AG09309 (cell line): Measurements from ENCODE around the gene SS18L1.

Experiments
- DNase-seq: peaks from one replicate; pipeline ENCODE4 v3.0.0-alpha.2; 2010; ENCODE audit warnings: low read depth
- H3K4me3 ChIP-seq: 2 replicates; pipeline ENCODE4 v1.5.1; 2011; ENCODE audit warnings: mild to moderate bottlenecking, low read depth, low read length, moderate library complexity; ENCODE audit not compliant: control insufficient read depth
- TF ChIP-seq, protein P1 (sequence below): IDR thresholded peaks from 2 replicates; pipeline ENCODE4 v1.5.1; 2011; ENCODE audit warnings: mild to moderate bottlenecking, low read depth, low read length, inconsistent platforms; ENCODE audit not compliant: insufficient read depth, control insufficient read depth; ENCODE audit errors: missing control alignments

Gene SS18L1

DNA sequence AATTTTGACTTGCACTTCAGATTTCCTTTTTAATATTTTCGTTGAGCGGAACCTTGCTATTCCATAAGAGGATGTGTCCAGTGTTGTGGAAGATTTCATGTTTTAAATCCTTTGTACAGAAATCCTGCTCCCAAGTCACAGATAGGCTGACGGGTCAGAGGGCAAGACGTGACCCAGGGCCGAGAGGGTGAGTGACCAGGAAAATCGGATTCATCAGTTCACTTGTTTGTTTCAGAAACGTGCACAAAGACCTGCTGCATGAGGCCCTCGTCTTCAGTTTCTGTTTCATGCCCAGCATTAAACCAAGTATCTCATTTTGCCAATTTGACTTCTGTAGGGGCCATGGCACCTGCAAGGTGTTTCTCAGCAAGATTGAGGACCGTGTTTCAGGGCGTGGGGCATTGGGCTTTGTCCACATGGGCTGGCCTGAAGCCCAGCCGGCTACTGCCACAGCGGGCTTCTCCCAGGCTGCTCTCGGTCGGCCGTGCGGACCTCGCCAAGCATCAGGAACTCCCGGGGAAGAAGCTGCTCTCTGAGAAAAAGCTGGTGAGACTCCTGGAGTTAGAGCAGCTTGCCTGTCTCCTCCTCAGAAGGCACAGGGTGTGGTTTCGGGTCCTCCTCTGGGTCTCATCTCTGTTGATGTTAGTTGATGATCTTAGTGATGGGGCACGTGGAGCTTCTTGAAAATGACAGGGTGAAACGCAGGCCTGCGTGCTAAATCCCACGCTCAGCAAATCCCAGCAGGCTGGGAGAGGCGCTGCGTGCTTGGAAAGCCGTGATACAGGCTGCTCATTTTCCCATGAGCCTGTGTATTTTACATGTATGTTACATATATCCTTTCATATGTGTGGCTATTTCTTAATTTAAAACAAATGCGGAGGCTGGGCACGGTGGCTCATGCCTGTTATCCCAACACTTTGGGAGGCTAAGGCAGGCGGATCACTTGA, 49.8 kb downstream of the SS18L1 start:
- TF ChIP-seq, protein P1, sequence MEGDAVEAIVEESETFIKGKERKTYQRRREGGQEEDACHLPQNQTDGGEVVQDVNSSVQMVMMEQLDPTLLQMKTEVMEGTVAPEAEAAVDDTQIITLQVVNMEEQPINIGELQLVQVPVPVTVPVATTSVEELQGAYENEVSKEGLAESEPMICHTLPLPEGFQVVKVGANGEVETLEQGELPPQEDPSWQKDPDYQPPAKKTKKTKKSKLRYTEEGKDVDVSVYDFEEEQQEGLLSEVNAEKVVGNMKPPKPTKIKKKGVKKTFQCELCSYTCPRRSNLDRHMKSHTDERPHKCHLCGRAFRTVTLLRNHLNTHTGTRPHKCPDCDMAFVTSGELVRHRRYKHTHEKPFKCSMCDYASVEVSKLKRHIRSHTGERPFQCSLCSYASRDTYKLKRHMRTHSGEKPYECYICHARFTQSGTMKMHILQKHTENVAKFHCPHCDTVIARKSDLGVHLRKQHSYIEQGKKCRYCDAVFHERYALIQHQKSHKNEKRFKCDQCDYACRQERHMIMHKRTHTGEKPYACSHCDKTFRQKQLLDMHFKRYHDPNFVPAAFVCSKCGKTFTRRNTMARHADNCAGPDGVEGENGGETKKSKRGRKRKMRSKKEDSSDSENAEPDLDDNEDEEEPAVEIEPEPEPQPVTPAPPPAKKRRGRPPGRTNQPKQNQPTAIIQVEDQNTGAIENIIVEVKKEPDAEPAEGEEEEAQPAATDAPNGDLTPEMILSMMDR = no peak
- no peak for DNase-seq
- no peak overlapping the region for H3K4me3 ChIP-seq

DNA sequence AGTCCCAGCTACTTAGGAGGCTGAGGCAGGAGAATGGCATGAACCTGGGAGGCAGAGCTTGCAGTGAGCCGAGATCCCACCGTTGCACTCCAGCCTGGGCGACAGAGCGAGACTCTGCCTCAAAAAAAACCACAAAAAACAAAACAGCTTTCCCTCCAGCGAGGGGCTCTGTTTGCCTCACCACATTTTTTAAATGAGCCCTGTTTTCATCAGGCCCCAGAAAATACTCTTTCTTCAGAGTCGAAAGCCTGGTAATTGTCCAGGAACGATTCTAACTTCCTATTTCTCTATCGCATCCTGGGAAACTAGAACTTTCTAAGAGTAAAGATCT, 51.5 kb downstream of the SS18L1 start:
- TF ChIP-seq, protein P1 = no peak
- DNase-seq = no peak
- no peak overlapping the region for H3K4me3 ChIP-seq

DNA sequence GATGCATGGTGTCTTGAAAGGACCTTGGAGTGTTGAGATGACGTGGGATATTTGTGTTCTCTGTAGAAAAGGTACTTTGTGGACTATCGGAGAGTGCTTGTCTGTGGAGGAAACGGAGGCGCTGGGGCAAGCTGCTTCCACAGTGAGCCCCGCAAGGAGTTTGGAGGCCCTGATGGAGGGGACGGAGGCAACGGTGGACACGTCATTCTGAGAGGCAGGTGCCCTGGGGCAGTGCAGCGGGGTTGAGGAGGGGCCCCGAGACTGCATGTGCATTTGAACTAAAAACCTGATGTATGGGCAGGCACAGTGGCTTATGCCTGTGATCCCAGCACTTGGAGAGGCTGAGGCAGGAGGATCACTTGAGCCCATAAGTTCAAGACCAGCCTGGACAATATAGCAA, 52.2 kb downstream of the SS18L1 start:
- TF ChIP-seq, protein P1 = no peak
- H3K4me3 ChIP-seq = no peak overlapping the region
- DNase-seq = no peak

DNA sequence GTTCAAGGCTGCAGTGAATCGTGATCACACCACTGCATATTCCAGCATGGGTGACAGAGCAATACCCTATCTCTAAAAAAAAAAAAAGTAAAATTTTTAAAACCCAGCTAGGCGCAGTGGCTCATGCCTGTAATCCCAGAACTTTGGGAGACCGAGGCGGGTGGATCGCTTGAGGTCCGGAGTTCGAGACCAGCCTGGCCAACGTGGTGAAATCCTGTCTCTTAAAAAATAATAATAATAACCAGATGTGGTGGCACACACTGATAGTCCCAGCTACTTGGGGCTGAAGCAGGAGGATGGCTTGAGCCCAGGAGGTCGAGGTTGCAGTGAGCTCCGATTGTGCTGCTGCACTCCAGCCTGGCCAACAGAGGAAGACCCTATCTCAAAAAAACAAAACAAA, 52.7 kb downstream of the SS18L1 start:
- H3K4me3 ChIP-seq = no peak overlapping the region
- TF ChIP-seq, protein P1 = no peak
- no peak for DNase-seq

DNA sequence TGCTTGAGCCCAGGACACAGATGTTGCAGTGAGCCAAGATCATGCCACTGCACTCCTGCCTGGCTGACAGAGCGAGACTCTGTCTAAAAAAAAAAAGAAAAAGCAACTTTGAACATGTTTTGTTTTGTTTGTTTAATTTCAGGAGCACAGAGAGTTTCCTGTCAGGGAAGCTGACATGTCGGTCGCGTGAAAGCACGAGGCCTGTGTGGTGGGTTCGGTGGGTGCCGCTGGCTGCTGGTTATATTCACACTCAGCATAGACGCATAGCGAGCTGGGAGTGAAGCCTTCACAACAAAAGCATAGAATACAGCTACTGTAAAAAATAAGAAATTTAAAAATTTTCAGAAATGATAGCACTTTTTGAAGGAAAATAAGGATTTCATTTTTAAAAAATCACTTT, 53.7 kb downstream of the SS18L1 start:
- TF ChIP-seq, protein P1 = no peak

DNA sequence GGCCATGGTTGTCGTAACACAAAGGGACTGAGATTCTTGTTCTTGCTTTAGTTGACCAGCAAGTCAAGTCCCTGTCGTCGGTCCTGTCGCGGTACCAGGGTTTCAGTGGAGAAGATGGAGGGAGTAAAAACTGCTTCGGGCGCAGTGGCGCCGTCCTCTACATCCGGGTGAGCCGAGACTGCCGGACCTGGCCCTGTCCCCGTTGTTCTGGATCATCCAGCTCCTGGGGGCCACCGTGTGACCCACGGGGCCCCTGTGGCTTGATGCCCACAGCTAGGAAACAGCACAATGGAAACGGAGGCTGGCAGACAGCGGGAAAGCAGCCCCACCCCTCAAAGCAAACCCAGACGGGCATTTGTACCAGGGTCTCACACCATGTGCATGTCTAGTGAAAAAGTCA, 54.2 kb downstream of the SS18L1 start:
- TF ChIP-seq, protein P1 = no peak
- DNase-seq = no peak
- no peak overlapping the region for H3K4me3 ChIP-seq

More for the DNA sequence above, 53.7 kb downstream of the SS18L1 start:
- H3K4me3 ChIP-seq = no peak overlapping the region
- no peak for DNase-seq

DNA sequence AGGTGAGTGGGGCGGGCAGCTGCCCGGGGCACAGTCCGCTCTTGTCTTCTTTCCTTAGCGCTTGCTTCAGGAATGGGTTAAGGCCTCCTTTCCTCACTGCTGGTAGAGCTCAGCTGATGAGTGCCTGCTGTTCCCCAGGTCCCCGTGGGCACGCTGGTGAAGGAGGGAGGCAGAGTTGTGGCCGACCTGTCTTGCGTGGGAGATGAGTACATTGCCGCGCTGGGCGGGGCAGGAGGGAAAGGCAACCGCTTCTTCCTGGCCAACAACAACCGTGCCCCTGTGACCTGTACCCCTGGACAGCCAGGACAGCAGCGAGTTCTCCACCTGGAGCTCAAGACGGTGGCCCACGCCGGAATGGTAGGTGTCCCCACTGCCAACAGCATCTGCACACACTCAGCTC, 54.9 kb downstream of the SS18L1 start:
- H3K4me3 ChIP-seq = no peak overlapping the region
- DNase-seq = no peak
- TF ChIP-seq, protein P1 = no peak
